Esophagus mucosa (tissue), 1 donor: ENCODE results near the gene HYDIN. TPM values are rescaled to one million over a fixed set of nuclear protein-coding genes. Genes with fewer than 3 reads are reported as not detected.
"Not testable (repeated sequence)": the region's sequence is repeated elsewhere in the genome, so short reads cannot be mapped to it uniquely, and the experiment has no call there.

Source experiments
- ATAC-seq: fragments of 200-7000 bp; cut with Tn5 transposase; one replicate; pipeline ENCODE4 v1.9.1; 2020
- total RNA-seq: library from RNA; stranded (reverse); gene quantifications from one replicate; pipeline ENCODE4 v1.2.4, GENCODE V29; 2023
- donor health status: DM: yes; HTN: yes; CAD: no.

HYDIN gene
- total RNA-seq, 1 donor from 2014 or later = 0.20 TPM

GRCh38 chr16:71083573-71083972 lies 146.9 kb downstream of the HYDIN start:
- ATAC-seq = not testable (repeated sequence)

GRCh38 chr16:71080777-71081176 lies 149.7 kb downstream of the HYDIN start:
- ATAC-seq = not testable (repeated sequence)

- ATAC-seq = not testable (repeated sequence)
Measured at GRCh38 chr16:71080262-71080661, 150.3 kb downstream of the HYDIN start.

GRCh38 chr16:71070651-71071050 lies 159.9 kb downstream of the HYDIN start:
- not testable (repeated sequence) for ATAC-seq

GRCh38 chr16:71069842-71070241 lies 160.7 kb downstream of the HYDIN start:
- not testable (repeated sequence) for ATAC-seq

GRCh38 chr16:71053897-71054609 lies 176.5 kb downstream of the HYDIN start:
- not testable (repeated sequence) for ATAC-seq

GRCh38 chr16:71050307-71050706 lies 180.2 kb downstream of the HYDIN start:
- not testable (repeated sequence) for ATAC-seq

GRCh38 chr16:71039368-71040111 lies 191.0 kb downstream of the HYDIN start:
- ATAC-seq = not testable (repeated sequence)

- not testable (repeated sequence) for ATAC-seq
Measured at GRCh38 chr16:71038421-71038820, 192.1 kb downstream of the HYDIN start.

- ATAC-seq = not testable (repeated sequence)
Measured at GRCh38 chr16:71037987-71038386, 192.5 kb downstream of the HYDIN start.

GRCh38 chr16:71028032-71028727 lies 202.3 kb downstream of the HYDIN start:
- ATAC-seq = not testable (repeated sequence)

- ATAC-seq = not testable (repeated sequence)
Measured at GRCh38 chr16:71027511-71027910, 203.0 kb downstream of the HYDIN start.

- not testable (repeated sequence) for ATAC-seq
Measured at GRCh38 chr16:71023851-71024439, 206.6 kb downstream of the HYDIN start.

GRCh38 chr16:71021961-71022537 lies 208.5 kb downstream of the HYDIN start:
- not testable (repeated sequence) for ATAC-seq

GRCh38 chr16:71019067-71019682 lies 211.3 kb downstream of the HYDIN start:
- ATAC-seq = peak; percentile 28

GRCh38 chr16:71015419-71015818 lies 215.1 kb downstream of the HYDIN start:
- not testable (repeated sequence) for ATAC-seq

GRCh38 chr16:71009440-71010223 lies 220.9 kb downstream of the HYDIN start:
- not testable (repeated sequence) for ATAC-seq

- ATAC-seq = not testable (repeated sequence)
Measured at GRCh38 chr16:71006516-71006915, 224.0 kb downstream of the HYDIN start.

GRCh38 chr16:70999735-71000134 lies 230.8 kb downstream of the HYDIN start:
- peak; percentile 62 for ATAC-seq

GRCh38 chr16:70995799-70996198 lies 234.7 kb downstream of the HYDIN start:
- not testable (repeated sequence) for ATAC-seq

- not testable (repeated sequence) for ATAC-seq
Measured at GRCh38 chr16:70992511-70992910, 238.0 kb downstream of the HYDIN start.
